ENCODE measurements around the gene PROS1.
"Not testable (repeated sequence)": the region's sequence is repeated elsewhere in the genome, so short reads cannot be mapped to it uniquely, and the experiment has no call there.

Gene PROS1

GRCh38 chr3:93969443-93969842, 4.3 kb downstream of the PROS1 start:
- DNase-seq (ENCODE audit: low read depth), result no peak

DNA sequence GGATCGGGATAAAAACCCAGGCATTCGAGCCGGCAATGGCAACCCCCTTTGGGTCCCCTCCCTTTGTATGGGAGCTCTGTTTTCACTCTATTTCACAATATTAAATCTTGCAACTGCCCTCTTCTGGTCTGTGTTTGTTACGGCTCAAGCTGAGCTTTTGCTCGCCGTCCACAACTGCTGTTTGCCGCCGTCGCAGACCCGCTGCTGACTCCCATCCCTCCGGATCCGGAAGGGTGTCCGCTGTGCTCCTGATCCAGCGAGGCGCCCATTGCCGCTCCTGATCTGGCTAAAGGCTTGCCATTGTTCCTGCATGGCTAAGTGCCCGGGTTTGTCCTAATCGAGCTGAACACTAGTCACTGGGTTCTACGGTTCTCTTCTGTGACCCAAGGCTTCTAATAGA, 8.6 kb downstream of the PROS1 start:
- not testable (repeated sequence) for DNase-seq (ENCODE audit: low read depth)

DNA sequence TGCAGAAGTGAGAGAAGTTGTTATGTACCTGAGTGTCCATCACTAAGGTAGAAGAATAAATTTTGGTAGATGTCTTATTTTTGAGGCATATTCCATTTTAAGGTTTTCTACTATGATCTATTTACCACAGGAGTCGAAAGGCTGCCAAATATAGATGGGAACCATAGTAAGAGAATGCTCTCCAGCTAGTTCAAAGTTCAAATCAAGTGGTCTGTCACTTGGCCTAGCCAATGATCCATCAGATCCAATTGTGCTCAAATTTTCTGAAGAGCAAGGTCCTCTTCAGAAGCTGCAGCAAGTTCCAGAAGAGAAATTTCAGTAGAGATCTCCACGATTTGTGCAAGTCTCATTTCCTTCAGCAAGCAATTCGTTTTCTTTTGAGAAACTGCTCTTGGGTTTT, 10.9 kb downstream of the PROS1 start:
- no peak for DNase-seq (ENCODE audit: low read depth)

DNA sequence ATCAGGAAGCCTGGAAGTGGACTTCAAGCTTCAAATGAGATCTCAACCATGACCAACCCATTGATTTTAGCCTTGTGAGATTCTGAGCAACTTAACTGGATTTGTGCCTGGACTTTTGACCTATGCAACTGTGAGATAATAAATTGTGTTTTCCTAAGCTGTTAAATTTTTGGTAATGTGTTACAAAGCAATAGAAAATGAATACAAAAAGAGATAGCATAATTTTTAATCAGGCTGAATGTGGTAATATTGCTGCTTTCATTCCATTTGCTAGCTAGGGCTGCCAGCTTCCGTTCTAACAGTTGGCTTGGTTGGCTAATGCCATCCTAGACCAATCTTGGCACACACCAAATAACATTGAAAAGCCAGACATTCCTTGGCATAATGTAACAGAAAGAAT, 12.2 kb downstream of the PROS1 start:
- DNase-seq (ENCODE audit: low read depth), result no peak

DNA sequence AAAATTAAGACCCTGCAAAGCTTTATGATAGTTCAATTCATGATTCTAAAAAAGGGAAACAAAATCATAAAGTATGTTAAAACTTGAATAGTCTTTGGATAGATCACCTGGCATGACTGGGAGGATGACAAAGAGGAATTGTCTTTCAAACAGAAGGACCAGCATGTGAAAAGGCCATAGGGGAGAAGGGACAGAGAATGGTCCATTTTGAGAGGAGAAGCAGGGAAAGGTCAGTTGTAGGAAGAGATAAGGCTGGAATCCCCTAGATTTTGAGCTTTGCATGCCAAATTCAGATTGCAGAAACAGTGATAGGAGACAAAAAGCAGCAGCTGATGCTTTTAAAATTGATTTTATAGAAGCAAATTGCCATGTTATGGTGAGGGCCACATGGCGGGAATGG, 12.7 kb downstream of the PROS1 start:
- no peak for DNase-seq (ENCODE audit: low read depth)

DNA sequence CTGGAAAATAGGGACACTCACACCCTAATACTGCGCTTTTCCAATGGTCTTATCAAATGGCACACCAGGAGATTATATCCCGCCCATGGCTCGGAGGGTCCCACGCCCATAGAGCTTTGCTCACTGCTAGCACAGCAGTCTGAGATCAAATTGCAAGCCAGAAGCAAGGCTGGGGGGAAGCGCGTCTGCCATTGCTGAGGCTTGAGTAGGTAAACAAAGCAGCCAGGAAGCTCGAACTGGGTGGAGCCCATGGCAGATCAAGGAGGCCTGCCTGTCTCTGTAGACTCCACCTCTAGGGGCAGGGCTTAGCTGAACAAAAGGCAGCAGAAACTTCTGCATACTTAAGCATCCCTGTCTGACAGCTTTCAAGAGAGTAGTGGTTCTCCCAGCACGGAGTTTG, 23.7 kb downstream of the PROS1 start:
- DNase-seq (ENCODE audit: low read depth), result not testable (repeated sequence)

DNA sequence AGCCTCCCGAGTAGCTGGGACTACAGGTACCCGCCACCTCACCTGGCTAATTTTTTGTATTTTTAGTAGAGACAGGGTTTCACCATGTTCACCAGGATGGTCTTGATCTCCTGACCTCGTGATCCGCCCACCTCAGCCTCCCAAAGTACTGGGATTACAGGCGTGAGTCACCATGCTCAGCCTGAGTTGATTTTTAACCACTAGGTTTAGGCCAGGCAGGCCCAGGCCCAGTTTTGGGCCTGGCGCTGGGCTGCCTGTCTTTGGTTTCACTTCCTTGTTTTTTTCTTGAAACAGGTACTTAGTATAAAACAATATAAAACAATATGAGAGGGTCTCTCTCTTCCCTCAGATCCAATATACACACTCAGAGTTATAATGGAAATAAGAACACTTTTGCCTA, 36.2 kb downstream of the PROS1 start:
- DNase-seq (ENCODE audit: low read depth), result not testable (repeated sequence)

DNA sequence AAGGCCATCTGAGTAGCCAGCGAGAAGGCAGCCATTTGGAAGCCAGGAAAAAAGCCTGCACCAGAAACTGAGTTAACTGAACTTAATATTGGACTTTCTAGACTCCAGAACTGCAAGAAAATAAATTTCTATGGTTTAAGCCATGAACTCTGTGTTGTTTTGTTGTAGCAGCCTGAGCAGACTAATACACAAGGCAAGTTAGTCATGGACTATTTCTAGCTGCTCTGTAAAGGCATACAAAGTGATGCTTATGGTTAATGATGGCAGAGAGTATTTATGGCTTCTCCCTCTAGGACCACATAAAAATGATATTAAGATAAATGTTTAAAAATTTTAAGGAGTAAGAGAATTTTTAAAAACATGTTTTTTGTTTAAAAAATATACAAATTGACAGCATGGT, 37.1 kb downstream of the PROS1 start:
- no peak for DNase-seq (ENCODE audit: low read depth)

GRCh38 chr3:93934366-93935046, 39.2 kb downstream of the PROS1 start:
- no peak for DNase-seq (ENCODE audit: low read depth)

GRCh38 chr3:93931597-93932229, 42.0 kb downstream of the PROS1 start:
- no peak for DNase-seq (ENCODE audit: low read depth)

GRCh38 chr3:93930041-93930440, 43.7 kb downstream of the PROS1 start:
- no peak for DNase-seq (ENCODE audit: low read depth)

DNA sequence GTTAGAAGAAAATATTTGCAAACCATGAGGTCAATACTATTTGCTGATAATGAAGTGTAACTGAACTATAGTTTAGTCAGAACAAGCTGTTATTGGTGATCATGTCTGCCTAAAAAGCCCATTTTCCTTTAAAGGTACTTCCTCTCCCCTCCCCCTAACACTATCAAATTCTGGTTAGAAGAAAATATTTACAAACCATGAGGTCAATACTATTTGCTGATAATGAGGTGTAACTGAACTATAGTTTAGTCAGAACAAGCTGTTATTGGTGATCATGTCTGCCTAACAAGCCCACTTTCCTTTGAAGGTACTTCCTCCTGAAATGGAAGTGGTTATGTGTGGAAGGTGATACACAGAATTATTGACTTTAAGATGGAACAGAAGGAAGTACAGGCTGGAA, 46.9 kb downstream of the PROS1 start:
- no peak for DNase-seq (ENCODE audit: low read depth)

DNA sequence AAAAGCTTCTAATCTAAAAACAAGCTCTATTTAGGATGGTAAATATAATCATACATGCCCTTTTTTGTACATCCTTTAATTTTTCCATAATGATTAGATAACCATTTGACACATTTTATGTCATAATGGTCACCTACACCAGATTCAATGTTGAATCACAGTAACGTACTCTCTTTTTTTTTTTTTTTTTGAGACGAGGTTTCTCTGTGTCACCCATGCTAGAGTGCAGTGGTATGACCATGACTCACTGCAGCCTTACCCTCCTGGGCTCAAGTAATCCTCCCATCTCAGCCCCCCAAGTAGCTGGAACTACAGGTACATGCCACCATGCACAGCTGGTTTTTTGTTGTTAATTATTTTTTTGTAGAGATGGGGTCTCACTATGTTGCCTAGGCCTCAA, 49.2 kb downstream of the PROS1 start:
- no peak for DNase-seq (ENCODE audit: low read depth)

- DNase-seq (ENCODE audit: low read depth), result no peak
Measured at GRCh38 chr3:93923006-93923405, 50.7 kb downstream of the PROS1 start.

- not testable (repeated sequence) for DNase-seq (ENCODE audit: low read depth)
Measured at GRCh38 chr3:93917546-93918029, 56.1 kb downstream of the PROS1 start.

GRCh38 chr3:93913623-93914022, 60.1 kb downstream of the PROS1 start:
- DNase-seq (ENCODE audit: low read depth), result not testable (repeated sequence)

DNA sequence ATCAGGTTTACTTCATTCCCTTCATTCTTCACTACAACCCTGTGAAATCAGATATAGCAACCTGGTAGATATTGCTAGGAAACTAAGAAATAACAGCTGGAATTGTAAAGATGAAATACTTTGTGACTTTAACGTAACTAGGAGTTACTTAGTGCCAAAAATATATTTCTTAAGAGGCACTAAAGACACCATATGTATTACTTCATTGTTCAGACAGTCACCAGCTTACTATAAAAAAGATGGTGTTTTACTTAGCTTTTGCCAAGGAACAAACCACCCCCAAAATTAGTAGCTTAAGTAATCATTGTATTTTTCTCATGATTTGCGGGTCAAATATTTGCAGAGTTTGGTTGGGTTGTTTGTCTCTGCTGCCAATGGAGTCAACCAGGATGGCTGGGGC, 62.5 kb downstream of the PROS1 start:
- no peak for DNase-seq (ENCODE audit: low read depth)

DNA sequence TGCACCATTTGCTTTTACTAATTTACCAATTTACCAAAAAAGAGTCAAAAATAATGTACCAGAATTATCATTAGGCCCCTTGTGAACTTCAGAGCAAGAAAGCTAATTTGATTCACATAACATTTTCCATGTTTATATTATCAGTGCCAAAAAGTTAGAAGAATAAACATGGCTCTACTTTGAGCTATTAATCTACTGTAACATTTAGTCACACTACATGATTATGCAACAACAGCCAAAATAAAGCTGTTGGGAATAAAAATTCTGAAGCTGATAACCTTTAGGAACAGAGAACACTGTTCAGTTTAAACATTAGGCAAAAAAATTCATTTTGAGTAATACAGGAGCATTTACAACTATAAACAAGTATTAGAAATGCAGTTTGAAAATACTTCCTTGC, 63.6 kb downstream of the PROS1 start:
- DNase-seq (ENCODE audit: low read depth), result no peak

- no peak for DNase-seq (ENCODE audit: low read depth)
Measured at GRCh38 chr3:93907132-93907531, 66.6 kb downstream of the PROS1 start.

DNA sequence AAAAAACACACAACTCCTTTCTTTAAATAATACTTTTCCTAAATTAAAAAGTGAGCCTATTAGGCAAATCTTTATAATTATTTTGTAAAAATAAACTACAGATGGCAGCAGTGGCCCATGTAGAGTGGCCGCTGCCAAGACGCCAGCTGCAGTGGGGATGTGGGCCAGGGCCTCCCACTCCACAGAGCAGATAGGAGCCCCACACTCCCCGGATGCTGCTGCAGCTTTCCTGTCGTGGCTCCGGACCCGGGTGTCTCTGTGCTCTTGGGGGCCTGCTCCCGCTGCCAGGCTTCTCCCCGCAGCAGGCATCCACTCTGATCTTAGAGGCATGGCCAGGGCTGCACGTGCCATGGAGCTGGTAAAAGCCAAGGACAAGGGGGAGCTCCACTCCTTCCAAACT, 67.5 kb downstream of the PROS1 start:
- DNase-seq (ENCODE audit: low read depth), result no peak

DNA sequence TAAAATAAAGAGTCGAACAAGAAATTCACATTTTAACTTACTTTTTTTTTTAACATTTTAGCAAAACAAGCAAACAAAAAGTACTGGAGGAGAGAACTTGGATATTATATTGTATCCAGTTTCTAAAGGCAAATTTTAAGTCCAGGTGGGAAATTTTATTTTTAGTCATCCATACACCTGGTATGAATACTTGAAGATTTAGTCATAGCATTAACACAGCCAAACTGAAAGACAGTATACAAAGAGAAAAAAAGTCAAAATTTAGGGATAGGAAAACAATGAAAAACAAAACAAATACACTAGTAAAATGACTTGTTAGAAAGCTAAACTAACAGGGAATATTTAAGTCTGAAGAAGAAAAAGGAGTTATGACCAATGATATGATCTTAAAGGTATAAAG, 69.1 kb downstream of the PROS1 start:
- DNase-seq (ENCODE audit: low read depth), result no peak

- DNase-seq (ENCODE audit: low read depth), result not testable (repeated sequence)
Measured at GRCh38 chr3:93878250-93879017, 95.3 kb downstream of the PROS1 start.

- DNase-seq (ENCODE audit: low read depth), result not testable (repeated sequence)
Measured at GRCh38 chr3:93877427-93877826, 96.3 kb downstream of the PROS1 start.

Data from stimulated activated CD8-positive, alpha-beta memory T cell treated with anti-CD3 and anti-CD28 coated beads, Interleukin-12 subunit alpha, Interleukin-12 subunit beta, amount 100 ng/mL, for 4 hours (primary cell).